GM20431 (cell line): ENCODE data around the gene LCNL1.

ENCODE experiments used
- in situ Hi-C: fragments of 300-500 bp; cut with MseI, MboI; formaldehyde crosslinking; loops from one replicate; pipeline ENCODE4 v1.15.0; 2020; ENCODE audit warnings: low sequenced_read_pairs; ENCODE audit not compliant: unreplicated experiment

The LCNL1 gene

DNA sequence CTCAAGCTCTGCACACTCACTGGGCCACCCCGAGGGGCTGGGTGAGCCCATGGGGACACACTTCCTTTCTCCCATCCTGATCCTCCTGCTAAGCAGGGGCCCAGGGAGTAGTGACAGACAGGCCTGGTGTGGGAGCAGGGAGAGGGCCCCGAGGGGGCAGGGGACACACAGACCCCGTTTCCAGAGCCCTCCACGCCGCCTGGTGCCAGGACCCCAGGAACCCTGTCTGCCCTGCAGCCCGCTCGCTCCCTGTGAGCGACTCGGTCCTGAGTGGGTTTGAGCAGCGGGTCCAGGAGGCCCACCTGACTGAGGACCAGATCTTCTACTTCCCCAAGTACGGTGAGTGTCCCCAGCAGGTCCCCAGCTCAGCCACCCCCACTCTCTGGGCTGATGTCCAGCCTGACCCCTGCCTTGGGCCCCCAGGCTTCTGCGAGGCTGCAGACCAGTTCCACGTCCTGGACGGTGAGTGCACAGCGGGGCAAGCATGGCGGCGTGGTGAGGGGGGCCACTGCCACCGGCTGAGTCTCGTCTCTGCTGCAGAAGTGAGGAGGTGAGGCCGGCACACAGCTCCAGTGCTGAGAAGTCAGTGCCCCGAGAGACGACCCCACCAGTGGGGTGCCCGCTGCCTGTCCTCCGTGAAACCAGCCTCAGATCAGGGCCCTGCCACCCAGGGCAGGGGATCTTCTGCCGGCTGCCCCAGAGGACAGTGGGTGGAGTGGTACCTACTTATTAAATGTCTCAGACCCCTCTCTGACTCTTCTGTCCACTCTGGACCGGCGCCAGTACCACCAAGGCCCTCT lies 36.4 kb upstream of the LCNL1 start:
- in situ Hi-C loops = no loop called here

GRCh38 chr9:136947028-136947891 lies 35.5 kb upstream of the LCNL1 start:
- in situ Hi-C loops = no loop called here

DNA sequence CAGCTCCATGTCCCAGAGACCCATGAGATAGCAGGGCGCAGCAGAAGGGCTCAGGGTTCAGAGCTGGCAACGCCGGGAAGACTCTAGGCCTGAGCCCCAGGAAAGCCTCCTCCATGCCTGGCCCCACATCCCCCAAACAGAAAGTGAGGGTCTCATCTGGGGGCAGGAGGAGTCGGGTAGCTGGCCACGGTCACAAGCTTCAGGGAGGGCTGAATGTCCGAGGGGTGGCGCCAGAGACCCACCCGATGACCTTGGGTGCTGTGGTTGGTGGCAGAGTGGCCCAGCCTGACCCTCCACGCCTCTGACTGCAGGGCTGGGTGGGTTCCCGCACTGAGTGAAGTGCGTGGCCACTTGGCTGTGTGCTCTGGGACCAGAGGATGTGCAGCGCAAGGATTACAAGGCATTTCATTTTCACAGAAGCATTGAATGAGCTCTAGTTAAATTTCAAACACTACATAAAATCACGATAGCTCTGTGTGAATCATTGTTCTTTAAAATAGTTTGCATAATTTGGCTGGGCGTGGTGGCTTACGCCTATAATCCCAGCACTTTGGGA lies 34.8 kb upstream of the LCNL1 start:
- in situ Hi-C loops = no loop called here

DNA sequence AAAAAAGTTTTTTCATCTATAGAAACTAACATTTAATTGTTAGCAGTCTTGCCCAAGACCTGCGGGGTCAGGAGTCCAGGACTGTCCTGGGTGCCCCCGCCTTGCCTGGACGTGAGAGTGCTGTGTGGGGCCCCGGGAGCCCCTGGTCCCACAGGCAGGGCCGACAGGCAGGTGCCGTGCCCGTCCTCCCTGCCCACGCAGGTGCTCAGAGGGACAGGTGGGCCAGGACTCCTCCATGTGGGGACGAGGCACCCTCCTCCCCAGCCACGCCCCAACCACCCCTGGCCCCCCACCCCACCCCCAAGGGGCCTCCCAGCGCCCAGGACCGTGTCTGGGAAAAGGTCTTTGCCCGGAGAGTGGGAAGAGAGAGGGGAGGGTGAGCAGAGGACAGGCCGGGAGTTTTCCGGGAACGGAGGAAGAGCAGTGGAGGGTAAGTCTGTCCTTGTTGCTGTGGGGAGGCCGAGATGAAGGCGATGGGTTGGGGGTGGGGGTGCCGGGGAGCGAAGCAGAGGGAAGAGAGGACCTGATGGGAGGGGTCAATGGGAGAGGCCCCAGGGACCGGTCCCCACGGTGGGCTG lies 33.5 kb upstream of the LCNL1 start:
- in situ Hi-C loops = no loop called here

DNA sequence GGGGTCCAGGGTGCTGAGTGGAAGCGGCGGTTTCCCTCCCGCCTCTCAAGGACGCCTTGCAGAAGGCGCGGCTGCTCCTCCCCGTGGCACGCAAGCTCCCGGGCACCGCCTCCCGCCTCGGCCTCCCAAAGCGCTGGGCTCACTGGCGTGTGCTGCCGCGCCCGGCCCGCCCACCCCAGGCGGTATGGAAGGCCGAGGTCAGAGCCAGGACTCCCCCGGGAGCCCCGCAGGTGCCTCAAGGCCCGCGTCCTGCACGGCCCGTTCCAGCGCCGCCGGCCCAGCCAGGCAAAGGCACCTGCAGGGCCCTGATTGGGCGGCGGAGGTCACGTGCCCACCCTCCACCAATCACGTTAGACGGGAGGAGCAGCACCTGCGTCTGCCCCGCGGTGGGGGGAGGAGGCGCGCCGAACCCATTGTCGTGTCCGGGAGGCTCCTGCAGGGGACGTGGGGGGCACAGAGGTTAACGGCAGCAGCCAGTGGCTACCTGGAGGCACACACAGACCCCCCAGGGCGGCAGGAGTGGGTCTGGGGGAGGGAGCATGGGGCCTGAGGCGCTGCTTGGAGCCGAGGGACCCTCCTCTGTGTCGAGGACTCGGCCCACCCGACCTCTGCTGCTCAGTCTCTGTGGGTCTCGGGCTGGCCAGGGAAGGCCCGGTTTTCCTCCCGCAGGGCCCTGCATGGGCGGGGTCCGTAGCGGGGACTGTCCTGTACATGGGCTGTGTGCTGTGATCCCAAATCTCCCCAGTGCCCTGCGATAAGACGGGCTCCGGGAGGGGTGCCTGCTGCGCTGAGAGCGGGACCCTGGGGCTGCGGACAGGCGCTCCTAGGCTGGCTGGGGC lies 32.8 kb upstream of the LCNL1 start:
- in situ Hi-C loops = no loop called here

GRCh38 chr9:136950656-136951276 lies 32.0 kb upstream of the LCNL1 start:
- in situ Hi-C loops = no loop called here

DNA sequence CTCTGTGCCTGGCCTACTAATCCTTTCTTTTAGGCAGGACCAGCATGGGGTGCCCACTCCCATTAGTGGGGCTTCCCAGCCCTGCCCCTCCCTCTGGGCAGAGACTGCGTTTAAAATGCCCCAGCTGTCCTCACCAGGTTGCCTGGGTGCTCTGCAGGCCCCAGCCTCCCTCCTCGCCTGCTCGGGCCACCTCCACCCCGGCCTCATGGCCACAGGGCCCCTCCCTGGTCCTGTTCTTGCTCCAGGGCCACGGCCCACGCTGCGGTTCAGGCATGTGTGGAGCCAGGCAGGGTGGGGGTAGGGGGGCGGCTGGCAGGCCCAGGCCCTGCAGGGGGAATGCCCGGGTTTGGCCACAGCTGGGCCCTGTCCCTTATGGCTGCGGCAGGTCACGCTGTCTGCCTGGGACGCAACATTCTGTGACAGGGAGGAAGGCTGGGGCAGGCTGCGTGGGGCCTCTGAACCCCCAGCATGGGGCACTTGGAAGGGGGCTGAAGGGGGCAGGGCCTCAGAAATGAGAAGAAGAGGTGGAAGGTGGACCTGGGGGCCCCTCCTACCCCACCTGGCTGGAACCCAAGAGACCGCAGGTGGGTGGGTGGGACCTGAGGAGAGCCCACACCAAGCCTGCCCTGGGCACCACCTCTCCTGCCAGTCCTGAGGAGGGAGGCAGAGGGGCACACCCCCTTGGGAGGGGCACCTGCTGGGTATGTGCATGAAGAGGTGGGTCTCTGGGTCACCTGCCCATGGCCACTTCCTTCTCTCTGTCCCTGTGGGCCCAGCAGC lies 31.1 kb upstream of the LCNL1 start, which contains the start of gene LCN12:
Gene LCN12, plus strand, starts transcription at position 733 of the 780 bp plus-strand sequence. CDS start 55 bp downstream, outside the sequence.
- in situ Hi-C loops = no loop called here

- in situ Hi-C loops = no loop called here
Observed at GRCh38 chr9:136952321-136952850, 30.4 kb upstream of the LCNL1 start.

- in situ Hi-C loops = no loop called here
Observed at GRCh38 chr9:136952876-136953770, 29.7 kb upstream of the LCNL1 start.

DNA sequence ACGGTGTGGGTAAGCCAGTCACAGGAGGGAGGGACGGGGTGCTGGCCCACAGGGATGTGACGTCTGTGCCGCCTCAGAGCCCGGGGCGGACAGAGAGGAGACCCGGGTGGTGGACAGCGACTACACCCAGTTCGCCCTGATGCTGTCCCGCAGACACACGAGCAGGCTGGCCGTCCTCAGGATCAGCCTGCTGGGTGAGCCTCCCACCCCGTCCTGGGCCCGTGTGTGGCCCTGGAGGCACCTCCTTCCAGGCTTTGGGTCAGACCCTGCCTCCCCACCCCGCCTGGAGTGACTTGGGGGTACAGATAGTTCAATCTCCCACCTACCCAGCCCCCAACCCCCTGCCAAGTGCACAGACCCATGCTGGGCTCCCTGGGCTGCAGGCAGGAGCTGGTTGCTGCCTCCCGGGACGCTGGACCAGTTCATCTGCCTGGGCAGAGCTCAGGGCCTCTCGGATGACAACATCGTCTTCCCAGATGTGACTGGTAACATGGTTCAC lies 29.0 kb upstream of the LCNL1 start:
- in situ Hi-C loops = no loop called here

DNA sequence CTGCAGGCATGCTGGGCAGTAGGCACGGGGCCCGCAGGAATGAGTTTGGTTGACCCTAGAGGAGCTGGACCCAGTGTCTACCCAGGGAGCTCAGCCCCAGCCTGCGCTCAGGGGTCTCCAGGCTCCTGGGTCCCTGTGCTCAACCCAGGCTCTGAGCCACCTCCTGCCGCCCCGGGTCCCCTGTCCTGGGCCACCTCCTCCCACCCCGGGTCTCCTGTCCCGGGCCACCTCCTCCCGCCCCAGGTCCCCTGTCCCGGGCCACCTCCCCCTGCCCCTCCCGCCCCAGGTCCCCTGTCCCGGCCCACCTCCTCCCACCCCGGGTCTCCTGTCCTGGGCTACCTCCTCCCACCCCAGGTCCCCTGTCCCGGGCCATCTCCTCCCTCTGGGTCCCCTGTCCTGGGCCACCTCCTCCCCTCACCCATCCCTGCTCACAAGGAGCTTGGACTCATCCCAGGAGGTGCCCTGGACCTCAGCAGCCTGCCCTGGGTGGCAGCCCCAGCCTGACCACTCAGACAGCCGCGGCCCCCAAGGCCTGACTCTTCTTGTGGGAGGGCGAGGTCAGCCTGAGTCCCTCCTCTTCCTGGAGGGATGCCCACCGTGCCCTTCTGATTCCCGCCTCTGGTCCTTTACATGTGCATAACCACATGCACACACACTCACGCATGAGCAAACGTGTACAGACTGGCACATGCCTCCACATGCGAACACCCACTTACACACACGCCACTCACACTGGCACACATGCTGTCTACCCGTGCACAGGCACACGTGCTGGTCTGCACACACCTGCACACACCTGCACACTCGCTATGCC lies 28.3 kb upstream of the LCNL1 start:
- in situ Hi-C loops = no loop called here

DNA sequence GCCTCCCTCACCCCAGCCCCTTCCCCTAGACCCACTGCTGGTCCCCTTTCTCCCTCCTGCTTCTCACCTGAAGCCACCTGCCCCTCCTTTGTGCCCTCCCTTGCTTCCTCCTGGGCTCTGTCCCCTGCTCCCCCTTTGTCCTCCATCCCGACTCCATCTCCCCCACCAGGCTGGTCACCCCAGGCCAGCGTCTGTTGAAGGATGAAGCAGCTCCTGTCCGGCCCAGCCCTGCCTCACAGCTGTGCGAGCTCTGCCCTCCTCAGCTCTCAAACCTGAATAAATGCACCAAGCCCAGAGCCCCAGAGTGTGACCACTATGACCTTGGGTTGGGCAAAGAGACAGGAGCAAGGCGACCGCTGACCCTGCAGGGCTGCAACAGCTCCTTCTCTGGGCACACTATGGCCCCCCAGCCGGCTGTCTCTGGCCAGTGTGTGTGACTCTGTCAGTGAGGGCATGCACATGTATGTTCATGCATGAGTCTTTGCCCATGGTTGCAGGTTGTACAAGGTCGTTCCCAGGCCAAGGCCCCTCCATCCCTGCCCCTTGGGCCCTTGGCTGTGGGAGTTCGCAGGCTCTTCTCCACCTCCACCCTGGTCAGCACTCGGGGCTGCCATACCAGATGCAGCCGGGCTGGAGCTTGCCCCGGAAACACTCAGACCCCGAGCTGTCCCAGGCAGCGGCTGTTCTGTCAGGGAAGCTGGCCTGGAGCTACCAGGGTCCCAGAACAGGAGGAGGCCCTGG lies 27.4 kb upstream of the LCNL1 start:
- in situ Hi-C loops = no loop called here

- in situ Hi-C loops = no loop called here
Observed at GRCh38 chr9:136955943-136956335, 26.9 kb upstream of the LCNL1 start.

DNA sequence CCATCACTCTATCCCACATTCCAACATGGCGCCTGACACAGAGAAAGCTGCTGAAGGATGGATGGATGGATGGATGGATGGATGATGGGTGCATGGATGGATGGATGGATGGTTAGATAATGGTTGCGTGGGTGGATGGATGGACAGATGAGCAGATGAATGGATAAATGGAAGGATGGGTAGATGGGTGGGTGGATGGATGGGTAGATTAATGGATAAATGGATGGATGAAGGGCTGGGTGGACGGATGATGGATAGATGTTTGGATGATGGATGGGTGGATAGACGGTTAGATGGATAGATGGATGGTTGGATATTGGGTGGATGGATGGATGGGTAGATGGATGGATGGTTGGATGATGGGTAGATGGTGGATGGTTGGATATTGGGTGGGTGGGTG lies 26.2 kb upstream of the LCNL1 start:
- in situ Hi-C loops = no loop called here

DNA sequence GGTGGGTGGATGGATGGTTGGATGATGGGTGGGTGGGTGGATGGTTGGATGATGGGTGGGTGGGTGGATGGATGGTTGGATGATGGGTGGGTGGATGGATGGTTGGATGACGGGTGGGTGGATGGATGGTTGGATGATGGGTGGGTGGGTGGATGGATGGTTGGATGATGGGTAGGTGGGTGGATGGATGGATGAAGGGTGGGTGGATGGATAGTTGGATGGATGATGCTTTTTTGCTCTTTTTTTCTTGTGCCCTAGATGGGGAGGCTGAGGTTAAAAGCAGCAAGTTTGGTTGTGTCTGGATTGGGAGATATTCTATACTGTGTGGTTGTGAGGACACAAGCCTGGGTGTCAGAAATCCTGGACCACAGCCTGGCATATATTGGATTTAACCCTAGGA lies 25.3 kb upstream of the LCNL1 start:
- in situ Hi-C loops = no loop called here

- in situ Hi-C loops = no loop called here
Observed at GRCh38 chr9:136957901-136958300, 24.9 kb upstream of the LCNL1 start.
